T-helper 2 cell treated with Interferon-gamma antibody and Interleukin-4, amounts not matched to agents 5 μg/mL and 100 μg/mL, for 36 hours (primary cell): ENCODE results near the gene NFXL1.

Experiments used
- DNase-seq: peaks from one replicate; pipeline ENCODE4 v3.0.0; 2021; ENCODE audit warnings: low spot score
- H3K27ac Mint-ChIP-seq: one replicate; pipeline ENCODE4 v1.8.0; 2021; ENCODE audit warnings: mild to moderate bottlenecking, mixed read lengths
- H3K27me3 Mint-ChIP-seq: one replicate; pipeline ENCODE4 v1.8.0; 2021; ENCODE audit warnings: low read depth, mixed read lengths
- H3K36me3 Mint-ChIP-seq: one replicate; pipeline ENCODE4 v1.8.0; 2021; ENCODE audit warnings: low read depth, mixed read lengths
- H3K4me1 Mint-ChIP-seq: one replicate; pipeline ENCODE4 v1.8.0; 2021; ENCODE audit warnings: low read depth, mixed read lengths
- H3K4me3 Mint-ChIP-seq: one replicate; pipeline ENCODE4 v1.8.0; 2022; ENCODE audit warnings: mild to moderate bottlenecking, moderate library complexity, mixed read lengths
- H3K9me3 Mint-ChIP-seq: one replicate; pipeline ENCODE4 v1.8.0; 2021; ENCODE audit warnings: mixed read lengths

NFXL1 gene

GRCh38 chr4:47837094-47837907 is 77.1 kb downstream of the NFXL1 start:
- DNase-seq: peak; percentile 25
- peaks cover 18% of the 10 kb centered on the region for H3K4me1 Mint-ChIP-seq
- H3K27ac Mint-ChIP-seq: no peak overlapping the region

GRCh38 chr4:47836641-47837093 is 77.7 kb downstream of the NFXL1 start:
- H3K27ac Mint-ChIP-seq: no peak overlapping the region
- H3K36me3 Mint-ChIP-seq: no peaks in the 10 kb centered on the region
- H3K4me1 Mint-ChIP-seq: peaks cover 18% of the 10 kb centered on the region
- peaks cover 10% of the 10 kb centered on the region for H3K9me3 Mint-ChIP-seq
- peak; percentile 34 for DNase-seq
- peaks cover 47% of the 10 kb centered on the region for H3K27me3 Mint-ChIP-seq
- H3K4me3 Mint-ChIP-seq: peak overlapping the region; percentile 83

More at GRCh38 chr4:47837094-47837907, 77.1 kb downstream of the NFXL1 start:
- Mint-ChIP-seq H3K36me3 (no peaks in the 10 kb centered on the region), H3K4me3 (peak overlapping the region; percentile 83), H3K27me3 (peaks cover 46% of the 10 kb centered on the region), H3K9me3 (peaks cover 10% of the 10 kb centered on the region)

- peak overlapping the region; percentile 20 for H3K4me3 Mint-ChIP-seq
- H3K9me3 Mint-ChIP-seq: peaks cover 10% of the 10 kb centered on the region
- no peaks in the 10 kb centered on the region for H3K36me3 Mint-ChIP-seq
- peaks cover 25% of the 10 kb centered on the region for H3K4me1 Mint-ChIP-seq
- no peak overlapping the region for H3K27ac Mint-ChIP-seq
- peaks cover 47% of the 10 kb centered on the region for H3K27me3 Mint-ChIP-seq
- DNase-seq: no peak
Measured at GRCh38 chr4:47835494-47835893, 78.9 kb downstream of the NFXL1 start.

GRCh38 chr4:47831026-47831679 is 83.2 kb downstream of the NFXL1 start:
- Mint-ChIP-seq H3K27me3 (peaks cover 35% of the 10 kb centered on the region), H3K4me1 (peaks cover 18% of the 10 kb centered on the region), H3K9me3 (peaks cover 10% of the 10 kb centered on the region), H3K36me3 (no peaks in the 10 kb centered on the region), H3K27ac (no peak overlapping the region), H3K4me3 (no peak overlapping the region)
- DNase-seq: no peak

GRCh38 chr4:47830265-47831025 is 83.9 kb downstream of the NFXL1 start:
- no peak for DNase-seq
- peaks cover 10% of the 10 kb centered on the region for H3K9me3 Mint-ChIP-seq
- H3K36me3 Mint-ChIP-seq: no peaks in the 10 kb centered on the region
- peaks cover 28% of the 10 kb centered on the region for H3K27me3 Mint-ChIP-seq
- no peak overlapping the region for H3K27ac Mint-ChIP-seq
- H3K4me3 Mint-ChIP-seq: no peak overlapping the region
- peaks cover 15% of the 10 kb centered on the region for H3K4me1 Mint-ChIP-seq

GRCh38 chr4:47829438-47829837 is 84.9 kb downstream of the NFXL1 start:
- peaks cover 15% of the 10 kb centered on the region for H3K4me1 Mint-ChIP-seq
- H3K36me3 Mint-ChIP-seq: no peaks in the 10 kb centered on the region
- peaks cover 23% of the 10 kb centered on the region for H3K27me3 Mint-ChIP-seq
- no peak overlapping the region for H3K27ac Mint-ChIP-seq
- H3K4me3 Mint-ChIP-seq: no peak overlapping the region
- DNase-seq: no peak
- H3K9me3 Mint-ChIP-seq: peaks cover 10% of the 10 kb centered on the region

- peaks cover 15% of the 10 kb centered on the region for H3K4me1 Mint-ChIP-seq
- no peaks in the 10 kb centered on the region for H3K9me3 Mint-ChIP-seq
- no peak overlapping the region for H3K27ac Mint-ChIP-seq
- H3K27me3 Mint-ChIP-seq: peaks cover 12% of the 10 kb centered on the region
- no peaks in the 10 kb centered on the region for H3K36me3 Mint-ChIP-seq
- no peak for DNase-seq
- no peak overlapping the region for H3K4me3 Mint-ChIP-seq
Measured at GRCh38 chr4:47827343-47828047, 86.9 kb downstream of the NFXL1 start.

- Mint-ChIP-seq H3K36me3 (no peaks in the 10 kb centered on the region), H3K27ac (no peak overlapping the region), H3K4me1 (peaks cover 6% of the 10 kb centered on the region), H3K9me3 (no peaks in the 10 kb centered on the region), H3K27me3 (peaks cover 7% of the 10 kb centered on the region), H3K4me3 (no peak overlapping the region)
- no peak for DNase-seq
Measured at GRCh38 chr4:47824840-47825239, 89.5 kb downstream of the NFXL1 start.

- H3K4me3 Mint-ChIP-seq: no peak overlapping the region
- H3K27me3 Mint-ChIP-seq: peaks cover 19% of the 10 kb centered on the region
- no peak overlapping the region for H3K27ac Mint-ChIP-seq
- no peaks in the 10 kb centered on the region for H3K36me3 Mint-ChIP-seq
- H3K9me3 Mint-ChIP-seq: no peaks in the 10 kb centered on the region
- H3K4me1 Mint-ChIP-seq: peaks cover 4% of the 10 kb centered on the region
- no peak for DNase-seq
Measured at GRCh38 chr4:47819178-47819577, 95.2 kb downstream of the NFXL1 start.

- no peak for DNase-seq
- H3K27ac Mint-ChIP-seq: no peak overlapping the region
- peaks cover 4% of the 10 kb centered on the region for H3K4me1 Mint-ChIP-seq
- H3K9me3 Mint-ChIP-seq: no peaks in the 10 kb centered on the region
- H3K36me3 Mint-ChIP-seq: no peaks in the 10 kb centered on the region
- peaks cover 26% of the 10 kb centered on the region for H3K27me3 Mint-ChIP-seq
- no peak overlapping the region for H3K4me3 Mint-ChIP-seq
Measured at GRCh38 chr4:47817275-47817674, 97.1 kb downstream of the NFXL1 start.

- no peaks in the 10 kb centered on the region for H3K36me3 Mint-ChIP-seq
- peaks cover 4% of the 10 kb centered on the region for H3K4me1 Mint-ChIP-seq
- H3K27me3 Mint-ChIP-seq: peaks cover 26% of the 10 kb centered on the region
- no peak overlapping the region for H3K4me3 Mint-ChIP-seq
- no peak overlapping the region for H3K27ac Mint-ChIP-seq
- no peaks in the 10 kb centered on the region for H3K9me3 Mint-ChIP-seq
- DNase-seq: no peak
Measured at GRCh38 chr4:47816748-47817147, 97.6 kb downstream of the NFXL1 start.

GRCh38 chr4:47814618-47815295 is 99.6 kb downstream of the NFXL1 start:
- Mint-ChIP-seq H3K27me3 (peaks cover 28% of the 10 kb centered on the region), H3K27ac (no peak overlapping the region), H3K36me3 (no peaks in the 10 kb centered on the region), H3K4me1 (peaks cover 4% of the 10 kb centered on the region), H3K9me3 (no peaks in the 10 kb centered on the region), H3K4me3 (no peak overlapping the region)
- no peak for DNase-seq

GRCh38 chr4:47809654-47810203 is 104.7 kb downstream of the NFXL1 start:
- Mint-ChIP-seq H3K36me3 (no peaks in the 10 kb centered on the region), H3K9me3 (no peaks in the 10 kb centered on the region), H3K4me1 (no peaks in the 10 kb centered on the region), H3K27me3 (peaks cover 16% of the 10 kb centered on the region), H3K4me3 (no peak overlapping the region), H3K27ac (no peak overlapping the region)
- no peak for DNase-seq
